Astrocyte of the spinal cord (primary cell): ENCODE data around the gene TACC2.

Experiments
- DNase-seq: peaks from one replicate; pipeline ENCODE4 v3.0.0; 2011; ENCODE audit warnings: low read depth, low spot score
- H3K4me3 ChIP-seq: 2 replicates; pipeline ENCODE4 v1.5.1; 2011; ENCODE audit warnings: low read depth, mild to moderate bottlenecking, low read length, moderate library complexity
- CTCF ChIP-seq: IDR thresholded peaks from 2 replicates; pipeline ENCODE4 v1.5.1; 2012; ENCODE audit warnings: low read depth, mild to moderate bottlenecking, low read length, inconsistent platforms
- in situ Hi-C: cut with HindIII; loops from 2 replicates; pipeline ENCODE4 v1.10.0; 2017; ENCODE audit warnings: low sequenced_read_pairs

Gene TACC2

GRCh38 chr10:122208571-122209430, 219.8 kb downstream of the TACC2 start:
- DNase-seq: no peak
- TF ChIP-seq CTCF: no peak
- H3K4me3 ChIP-seq: no peak overlapping the region
- in situ Hi-C loops: no loop called here

- TF ChIP-seq CTCF: no peak
- in situ Hi-C loops: no loop called here
- H3K4me3 ChIP-seq: no peak overlapping the region
- no peak for DNase-seq
Measured at GRCh38 chr10:122210481-122211265, 221.7 kb downstream of the TACC2 start.

- DNase-seq: no peak
- TF ChIP-seq CTCF: no peak
- H3K4me3 ChIP-seq: no peak overlapping the region
- in situ Hi-C loops: no loop called here
Measured at GRCh38 chr10:122213364-122213763, 224.4 kb downstream of the TACC2 start.

GRCh38 chr10:122213766-122214165, 224.8 kb downstream of the TACC2 start:
- no peak for TF ChIP-seq CTCF
- DNase-seq: no peak
- in situ Hi-C loops: no loop called here
- no peak overlapping the region for H3K4me3 ChIP-seq

GRCh38 chr10:122216047-122216446, 227.1 kb downstream of the TACC2 start:
- TF ChIP-seq CTCF: no peak
- no peak for DNase-seq
- H3K4me3 ChIP-seq: no peak overlapping the region
- in situ Hi-C loops: no loop called here

- in situ Hi-C loops: no loop called here
- no peak overlapping the region for H3K4me3 ChIP-seq
- TF ChIP-seq CTCF: no peak
- DNase-seq: no peak
Measured at GRCh38 chr10:122219340-122219739, 230.4 kb downstream of the TACC2 start.
